GM23338 (cell line): Measurements from ENCODE around the gene HDAC9. TPM values are rescaled to one million over a fixed set of nuclear protein-coding genes. Genes with fewer than 3 reads are reported as not detected.
A peak's percentile ranks its signal among the peaks of the same experiment; 100 is the strongest.

ENCODE experiments used
- ATAC-seq: fragments of 200-7000 bp; cut with Tn5 transposase; 3 replicates; pipeline ENCODE4 v1.9.1; 2020
- DNase-seq: peaks from one replicate; pipeline ENCODE4 v3.0.0-alpha.2; 2015; ENCODE audit warnings: low spot score
- H2AFZ ChIP-seq: fragments of 200-600 bp; sonication (generic); 2 replicates; pipeline ENCODE4 v1.8.0; 2016; ENCODE audit warnings: antibody characterized with exemption, mild to moderate bottlenecking, moderate library complexity
- H3F3A ChIP-seq: fragments of 200-600 bp; sonication (generic); replicated peaks from 2 replicates; pipeline ENCODE4 v1.8.0; 2017; ENCODE audit warnings: antibody characterized with exemption, mixed run types, low read depth
- H3K27ac ChIP-seq: fragments of 200-600 bp; sonication (generic); 2 replicates; pipeline ENCODE4 v1.6.1; 2016; ENCODE audit warnings: low read depth
- H3K27me3 ChIP-seq: fragments of 200-600 bp; sonication (generic); 2 replicates; pipeline ENCODE4 v1.8.0; 2016; ENCODE audit warnings: mild to moderate bottlenecking, mixed run types, moderate library complexity; ENCODE audit not compliant: insufficient read depth
- H3K36me3 ChIP-seq: fragments of 200-600 bp; sonication (generic); 2 replicates; pipeline ENCODE4 v1.8.0; 2016; ENCODE audit warnings: mild to moderate bottlenecking; ENCODE audit not compliant: insufficient read depth
- H3K4me1 ChIP-seq: fragments of 200-600 bp; sonication (generic); 2 replicates; pipeline ENCODE4 v1.8.0; 2016; ENCODE audit warnings: mild to moderate bottlenecking, moderate library complexity; ENCODE audit not compliant: insufficient read depth
- H3K4me2 ChIP-seq: fragments of 200-600 bp; sonication (generic); 2 replicates; pipeline ENCODE4 v1.7.1; 2017; ENCODE audit warnings: mixed run types
- H3K4me3 ChIP-seq: fragments of 200-600 bp; sonication (generic); 2 replicates; pipeline ENCODE4 v1.6.1; 2016; ENCODE audit warnings: mixed run types
- H3K79me2 ChIP-seq: fragments of 200-600 bp; sonication (generic); replicated peaks from 2 replicates; pipeline ENCODE4 v1.8.0; 2017; ENCODE audit warnings: mild to moderate bottlenecking; ENCODE audit not compliant: insufficient read depth
- H3K9me2 ChIP-seq: fragments of 200-600 bp; sonication (generic); 2 replicates; pipeline ENCODE4 v1.8.0; 2017; ENCODE audit not compliant: insufficient read depth
- H4K20me1 ChIP-seq: fragments of 200-600 bp; sonication (generic); replicated peaks from 2 replicates; pipeline ENCODE4 v1.8.0; 2017; ENCODE audit warnings: mild to moderate bottlenecking; ENCODE audit not compliant: insufficient read depth
- H3K27ac Mint-ChIP-seq: 2 replicates; pipeline ENCODE4 v1.8.0; 2020; ENCODE audit warnings: inconsistent platforms, mild to moderate bottlenecking, moderate library complexity, mixed read lengths
- H3K27me3 Mint-ChIP-seq: 3 replicates; pipeline ENCODE4 v1.8.0; 2022; ENCODE audit warnings: low read depth, mild to moderate bottlenecking, moderate library complexity, mixed read lengths, inconsistent platforms; ENCODE audit not compliant: insufficient read depth, poor library complexity
- H3K36me3 Mint-ChIP-seq: 3 replicates; pipeline ENCODE4 v1.8.0; 2021; ENCODE audit warnings: low read depth, mild to moderate bottlenecking, inconsistent platforms, moderate library complexity, mixed read lengths
- H3K4me1 Mint-ChIP-seq: 3 replicates; pipeline ENCODE4 v1.8.0; 2020; ENCODE audit warnings: mild to moderate bottlenecking, inconsistent platforms, mixed read lengths
- H3K4me3 Mint-ChIP-seq: 3 replicates; pipeline ENCODE4 v1.8.0; 2021; ENCODE audit warnings: moderate library complexity, mild to moderate bottlenecking, inconsistent platforms, mixed read lengths
- H3K9me3 Mint-ChIP-seq: 3 replicates; pipeline ENCODE4 v1.8.0; 2020; ENCODE audit warnings: moderate library complexity, mild to moderate bottlenecking, inconsistent platforms, mixed read lengths
- CREB1 ChIP-seq: fragments of 250-450 bp; sonication (Bioruptor Pico); IDR thresholded peaks from 2 replicates; pipeline ENCODE4 v1.5.0; 2020; ENCODE audit warnings: low read depth, mild to moderate bottlenecking, moderate library complexity
- CTCF ChIP-seq, 2 experiments: fragments of 200-600 bp in 1 of 2; sonication (generic) in 1 of 2; conservative IDR thresholded peaks; 2 replicates each; pipeline versions ENCODE4 v1.5.1 to v1.6.1; 2016 to 2017; ENCODE audit warnings: antibody characterized with exemption in 2 of 2, low read depth in 2 of 2, mild to moderate bottlenecking in 2 of 2, moderate library complexity in 1 of 2
- ETS1 ChIP-seq: IDR thresholded peaks from 2 replicates; pipeline ENCODE4 v1.6.1; 2016; ENCODE audit warnings: antibody characterized with exemption
- EZH2 ChIP-seq: fragments of 200-600 bp; sonication (generic); IDR thresholded peaks from one replicate; pipeline ENCODE4 v1.8.0; 2017; ENCODE audit warnings: antibody characterized with exemption, mild to moderate bottlenecking, low read depth; ENCODE audit not compliant: unreplicated experiment
- EZH2phosphoT487 ChIP-seq: fragments of 200-600 bp; sonication (generic); IDR thresholded peaks from one replicate; pipeline ENCODE4 v1.8.1; 2018; ENCODE audit warnings: antibody characterized with exemption; ENCODE audit not compliant: unreplicated experiment
- JUNB ChIP-seq: IDR thresholded peaks from one replicate; pipeline ENCODE4 v1.6.1; 2016; ENCODE audit warnings: antibody characterized with exemption; ENCODE audit not compliant: unreplicated experiment
- NANOG ChIP-seq: IDR thresholded peaks from 2 replicates; pipeline ENCODE4 v1.6.1; 2016; ENCODE audit warnings: antibody characterized with exemption, borderline replicate concordance
- POLR2AphosphoS5 ChIP-seq: IDR thresholded peaks from 2 replicates; pipeline ENCODE4 v1.6.1; 2016; ENCODE audit warnings: antibody characterized with exemption, low read depth
- REST ChIP-seq: IDR thresholded peaks from one replicate; pipeline ENCODE4 v1.6.1; 2018; ENCODE audit warnings: antibody characterized with exemption; ENCODE audit not compliant: unreplicated experiment
- STAT1 ChIP-seq: IDR thresholded peaks from one replicate; pipeline ENCODE4 v1.6.1; 2016; ENCODE audit warnings: antibody characterized with exemption; ENCODE audit not compliant: unreplicated experiment
- ZNF114 ChIP-seq: fragments of 250-450 bp; sonication (Bioruptor Pico); IDR thresholded peaks from 2 replicates; pipeline ENCODE4 v1.5.0; 2020; ENCODE audit warnings: mild to moderate bottlenecking, moderate library complexity
- ZNF331 ChIP-seq: fragments of 250-450 bp; sonication (Bioruptor Pico); IDR thresholded peaks from 2 replicates; pipeline ENCODE4 v1.5.0; 2020; ENCODE audit warnings: low read depth, mild to moderate bottlenecking, moderate library complexity
- ZNF462 ChIP-seq: fragments of 250-450 bp; sonication (Bioruptor Pico); IDR thresholded peaks from 2 replicates; pipeline ENCODE4 v1.5.0; 2020; ENCODE audit warnings: mild to moderate bottlenecking, moderate library complexity
- polyA plus RNA-seq: library from polyadenylated mRNA; unstranded; fragments of >200 nt; fragmentation: Nextera tagmentation; extraction: Ambion mirVana; gene quantifications from 2 replicates; pipeline ENCODE4 v1.2.1, GENCODE V29; 2016
- total RNA-seq: library from RNA; depleted of rRNA; stranded (reverse); fragments of >200 nt; shearing (Covaris generic); gene quantifications from 2 replicates; pipeline ENCODE4 v1.2.3, GENCODE V29; 2014

The HDAC9 gene
- total and polyA plus RNA-seq, 2 experiments from 2014 or later, result 8.3 to 18.5 TPM

GRCh38 chr7:18815261-18815960, 319.9 kb downstream of the HDAC9 start:
- Mint-ChIP-seq H3K9me3 (peaks cover 5% of the 10 kb centered on the region; the same call in 1 of the 3 replicates), H3K4me1 (peaks cover 4% of the 10 kb centered on the region; the same call in 2 of the 3 replicates), H3K27ac (peak overlapping the region; percentile 63; the same call in 1 of the 2 replicates), H3K36me3 (peaks cover 3% of the 10 kb centered on the region; the same call in 1 of the 3 replicates), H3K27me3 (no peaks in the 10 kb centered on the region), H3K4me3 (no peak overlapping the region)
- Histone ChIP-seq H3K9me2 (no peaks in the 10 kb centered on the region), H3K27ac (no peak overlapping the region), H3K4me1 (peaks cover 6% of the 10 kb centered on the region; the same call in 1 of the 2 replicates), H3K27me3 (no peaks in the 10 kb centered on the region), H3K4me3 (no peak overlapping the region), H2AFZ (no peak overlapping the region; the same call in 1 of the 2 replicates), H4K20me1 (no peaks in the 10 kb centered on the region), H3K4me2 (no peak overlapping the region), H3K79me2 (no peaks in the 10 kb centered on the region), H3K36me3 (no peaks in the 10 kb centered on the region), H3F3A (no peaks in the 10 kb centered on the region)
- no peak for TF ChIP-seq NANOG
- no peak for TF ChIP-seq ZNF114
- TF ChIP-seq ETS1, result no peak
- TF ChIP-seq REST, result no peak
- no peak for TF ChIP-seq JUNB
- TF ChIP-seq ZNF462 (CRISPR knock-in tag), result no peak
- TF ChIP-seq EZH2, result no peak
- no peak for TF ChIP-seq CTCF (conservative IDR thresholded peaks at IDR 0.05; ENCODE audit: low read depth in 2 of 2)
- no peak for TF ChIP-seq EZH2phosphoT487
- no peak for TF ChIP-seq CREB1 (CRISPR knock-in tag)
- no peak for TF ChIP-seq ZNF331
- no peak for TF ChIP-seq POLR2AphosphoS5
- no peak for TF ChIP-seq STAT1
- no peak for DNase-seq
- ATAC-seq, result no peak
